GM19240 (cell line): ENCODE measurements around the gene PRKN.

Source experiments
- DNase-seq: peaks from one replicate; pipeline ENCODE4 v3.0.0; 2011; ENCODE audit warnings: low spot score; ENCODE audit not compliant: insufficient read length

The PRKN gene

GRCh38 chr6:162620073-162620472 lies 107.5 kb downstream of the PRKN start:
- no peak for DNase-seq

GRCh38 chr6:162618448-162619002 lies 109.0 kb downstream of the PRKN start:
- DNase-seq, result no peak

- DNase-seq, result no peak
Measured at GRCh38 chr6:162615016-162615705, 112.4 kb downstream of the PRKN start.

GRCh38 chr6:162613310-162613709 lies 114.3 kb downstream of the PRKN start:
- DNase-seq, result no peak

- no peak for DNase-seq
Measured at GRCh38 chr6:162612613-162613012, 115.0 kb downstream of the PRKN start.

GRCh38 chr6:162610351-162610750 lies 117.2 kb downstream of the PRKN start:
- no peak for DNase-seq

GRCh38 chr6:162605881-162606280 lies 121.7 kb downstream of the PRKN start:
- no peak for DNase-seq

- DNase-seq, result no peak
Measured at GRCh38 chr6:162603231-162604015, 124.1 kb downstream of the PRKN start.

- no peak for DNase-seq
Measured at GRCh38 chr6:162602759-162603158, 124.8 kb downstream of the PRKN start.

- DNase-seq, result no peak
Measured at GRCh38 chr6:162596676-162597075, 130.9 kb downstream of the PRKN start.

GRCh38 chr6:162591517-162591916 lies 136.0 kb downstream of the PRKN start:
- DNase-seq, result no peak

GRCh38 chr6:162581988-162582780 lies 145.4 kb downstream of the PRKN start:
- no peak for DNase-seq

- no peak for DNase-seq
Measured at GRCh38 chr6:162580619-162581018, 146.9 kb downstream of the PRKN start.

GRCh38 chr6:162576016-162576415 lies 151.6 kb downstream of the PRKN start:
- DNase-seq, result no peak

GRCh38 chr6:162572240-162572639 lies 155.3 kb downstream of the PRKN start:
- no peak for DNase-seq

- no peak for DNase-seq
Measured at GRCh38 chr6:162568266-162568665, 159.3 kb downstream of the PRKN start.

GRCh38 chr6:162562041-162562440 lies 165.5 kb downstream of the PRKN start:
- DNase-seq, result no peak

GRCh38 chr6:162560891-162561290 lies 166.7 kb downstream of the PRKN start:
- no peak for DNase-seq

- DNase-seq, result no peak
Measured at GRCh38 chr6:162554531-162554930, 173.0 kb downstream of the PRKN start.

GRCh38 chr6:162546905-162547304 lies 180.7 kb downstream of the PRKN start:
- DNase-seq, result no peak

- DNase-seq, result no peak
Measured at GRCh38 chr6:162543221-162543620, 184.3 kb downstream of the PRKN start.
